Breast epithelium (tissue), 3 donors: ENCODE results near the gene CRYBG1.

Experiments used
- POLR2A ChIP-seq: fragments of 450-650 bp; IDR thresholded peaks from one replicate; pipeline ENCODE4 v1.6.1; 2016; ENCODE audit warnings: antibody characterized with exemption, mild to moderate bottlenecking, moderate library complexity
- POLR2AphosphoS5 ChIP-seq, 3 donors: sonication (generic); formaldehyde crosslinking; IDR thresholded peaks; one replicate each; pipeline ENCODE4 v1.6.1; 2017; ENCODE audit warnings: antibody characterized with exemption in 3 of 3
- TF ChIP-seq, protein P1 (sequence below), 3 donors: fragments of 450-650 bp; IDR thresholded peaks; one replicate each; pipeline ENCODE4 v1.5.1; 2016 to 2017; ENCODE audit warnings: antibody characterized with exemption in 3 of 3, mild to moderate bottlenecking in 3 of 3, moderate library complexity in 3 of 3

- TF ChIP-seq, protein P1, sequence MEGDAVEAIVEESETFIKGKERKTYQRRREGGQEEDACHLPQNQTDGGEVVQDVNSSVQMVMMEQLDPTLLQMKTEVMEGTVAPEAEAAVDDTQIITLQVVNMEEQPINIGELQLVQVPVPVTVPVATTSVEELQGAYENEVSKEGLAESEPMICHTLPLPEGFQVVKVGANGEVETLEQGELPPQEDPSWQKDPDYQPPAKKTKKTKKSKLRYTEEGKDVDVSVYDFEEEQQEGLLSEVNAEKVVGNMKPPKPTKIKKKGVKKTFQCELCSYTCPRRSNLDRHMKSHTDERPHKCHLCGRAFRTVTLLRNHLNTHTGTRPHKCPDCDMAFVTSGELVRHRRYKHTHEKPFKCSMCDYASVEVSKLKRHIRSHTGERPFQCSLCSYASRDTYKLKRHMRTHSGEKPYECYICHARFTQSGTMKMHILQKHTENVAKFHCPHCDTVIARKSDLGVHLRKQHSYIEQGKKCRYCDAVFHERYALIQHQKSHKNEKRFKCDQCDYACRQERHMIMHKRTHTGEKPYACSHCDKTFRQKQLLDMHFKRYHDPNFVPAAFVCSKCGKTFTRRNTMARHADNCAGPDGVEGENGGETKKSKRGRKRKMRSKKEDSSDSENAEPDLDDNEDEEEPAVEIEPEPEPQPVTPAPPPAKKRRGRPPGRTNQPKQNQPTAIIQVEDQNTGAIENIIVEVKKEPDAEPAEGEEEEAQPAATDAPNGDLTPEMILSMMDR (IDR thresholded peaks at IDR 0.05): no peak
- no peak for TF ChIP-seq POLR2A
- TF ChIP-seq POLR2AphosphoS5 (IDR thresholded peaks at IDR 0.05): no peak
Measured at GRCh38 chr6:106528521-106528920, 168.0 kb downstream of the CRYBG1 start.
